Stomach (tissue), 4 donors: ENCODE data around the gene VEPH1.

Experiments used
- CTCF ChIP-seq, 7 experiments: fragments of 450-650 bp in 4 of 7; fragments of 200-600 bp in 3 of 7; sonication (generic) in 3 of 7; IDR thresholded peaks; one replicate each; pipeline ENCODE4 v1.5.1; 2016 to 2019; ENCODE audit warnings: antibody characterized with exemption in 7 of 7, control low read depth in 2 of 7, mild to moderate bottlenecking in 1 of 7
- EP300 ChIP-seq: sonication (generic); formaldehyde crosslinking; IDR thresholded peaks from one replicate; pipeline ENCODE4 v1.6.1; 2017; ENCODE audit warnings: antibody characterized with exemption
- POLR2A ChIP-seq, 4 donors: fragments of 450-650 bp; IDR thresholded peaks; one replicate each; pipeline ENCODE4 v1.6.1; 2016; ENCODE audit warnings: antibody characterized with exemption in 4 of 4, control low read depth in 2 of 4, mild to moderate bottlenecking in 1 of 4, moderate library complexity in 1 of 4
- POLR2AphosphoS5 ChIP-seq, 3 donors: sonication (generic); formaldehyde crosslinking; IDR thresholded peaks; one replicate each; pipeline ENCODE4 v1.6.1; 2016; ENCODE audit warnings: antibody characterized with exemption in 3 of 3

DNA sequence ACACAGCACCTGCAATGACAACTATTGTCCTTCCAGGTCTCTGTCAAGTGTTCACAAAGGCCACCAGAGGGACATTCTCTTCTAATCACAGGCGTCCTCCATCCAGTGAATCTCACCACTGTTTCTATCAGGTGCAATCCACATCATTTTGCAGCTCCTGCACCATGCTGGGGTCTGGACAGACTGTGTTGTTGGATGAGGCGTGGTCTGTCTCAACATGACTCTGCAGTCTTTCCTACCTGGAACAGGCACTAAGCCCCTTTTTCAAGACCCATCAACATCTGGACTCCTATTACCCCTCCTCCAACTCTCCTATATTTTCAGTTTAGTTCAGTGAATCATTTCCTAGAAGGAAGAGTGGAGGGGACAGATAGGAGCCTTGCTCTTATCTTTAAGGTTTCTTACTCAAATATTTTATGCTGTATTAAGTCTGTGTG lies 31.5 kb upstream of the VEPH1 start:
- TF ChIP-seq CTCF (IDR thresholded peaks at IDR 0.05): no peak
- no peak for TF ChIP-seq POLR2A (IDR thresholded peaks at IDR 0.05)
- TF ChIP-seq EP300: no peak
- TF ChIP-seq POLR2AphosphoS5 (IDR thresholded peaks at IDR 0.05): no peak
